GDM1 (cell line): Measurements from ENCODE around the gene ATP6V1C2.
A peak's percentile ranks its signal among the peaks of the same experiment; 100 is the strongest.
"Not testable (repeated sequence)": the region's sequence is repeated elsewhere in the genome, so short reads cannot be mapped to it uniquely, and the experiment has no call there.

Experiments used
- DNase-seq: peaks from one replicate; lab custom pipeline; 2025; lab: John Stamatoyannopoulos, UW

The ATP6V1C2 gene

GRCh38 chr2:10813163-10814138 is 92.0 kb downstream of the ATP6V1C2 start:
- not testable (repeated sequence) for DNase-seq

DNA sequence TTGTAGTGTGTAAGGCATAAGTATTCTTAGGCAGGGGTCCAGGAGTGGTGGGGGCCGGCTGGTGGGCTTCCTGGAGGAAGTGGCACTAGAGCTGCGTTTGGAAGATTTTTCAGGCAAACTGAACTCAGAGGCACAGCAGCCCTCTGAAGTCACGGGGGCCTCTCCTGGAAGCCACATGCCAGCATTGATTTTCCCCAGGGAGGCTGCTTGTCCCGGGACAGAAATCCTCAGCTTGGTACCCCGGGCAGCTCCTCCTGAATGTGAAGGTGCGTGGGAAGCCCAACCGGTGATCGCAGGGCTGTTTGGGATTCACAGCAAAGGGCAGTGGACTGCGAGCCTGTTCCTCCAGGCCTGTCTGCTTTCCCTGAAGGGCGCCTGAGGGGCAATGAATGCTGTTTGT is 92.7 kb downstream of the ATP6V1C2 start:
- DNase-seq: no peak

GRCh38 chr2:10814571-10815331 is 93.3 kb downstream of the ATP6V1C2 start:
- no peak for DNase-seq

DNA sequence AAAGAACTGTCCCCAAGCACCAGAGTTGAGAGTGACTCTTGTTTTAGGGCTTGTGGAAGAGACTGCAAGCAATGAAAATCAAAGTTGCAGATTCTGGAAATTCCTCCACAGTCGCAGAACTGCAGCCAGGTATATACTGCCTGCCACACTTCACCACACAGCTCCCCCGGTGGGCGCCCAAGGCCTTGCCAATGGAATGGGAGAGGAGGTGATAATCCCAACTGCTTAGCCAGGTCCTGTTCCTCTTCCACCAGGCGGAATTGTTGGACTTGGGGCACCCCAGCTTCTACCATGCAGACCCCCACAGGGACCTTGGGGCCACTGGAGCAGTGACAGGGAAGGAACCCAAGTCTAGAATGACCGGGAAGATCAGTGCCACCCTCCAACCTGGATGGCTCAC is 96.0 kb downstream of the ATP6V1C2 start:
- DNase-seq: no peak

GRCh38 chr2:10818305-10818704 is 96.9 kb downstream of the ATP6V1C2 start:
- DNase-seq: not testable (repeated sequence)

DNA sequence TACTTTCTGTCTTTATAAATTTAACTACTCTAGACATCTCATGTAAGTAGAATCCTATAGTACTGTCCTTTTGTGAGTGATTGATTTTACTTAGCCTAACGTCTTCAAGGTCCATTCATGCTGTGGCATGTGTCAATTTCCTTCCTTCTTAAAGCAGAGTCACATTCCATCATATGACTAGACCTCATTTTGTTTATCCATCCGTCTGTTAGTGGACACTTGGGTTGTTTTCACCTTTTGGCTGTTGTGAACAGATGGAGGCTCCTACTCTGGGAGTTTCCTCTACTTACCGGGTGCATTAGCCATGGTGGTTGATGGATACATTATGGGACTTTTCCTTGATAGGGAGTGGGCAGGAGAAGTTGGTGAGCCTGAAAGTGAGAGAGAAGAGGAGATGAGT is 97.6 kb downstream of the ATP6V1C2 start:
- no peak for DNase-seq

DNA sequence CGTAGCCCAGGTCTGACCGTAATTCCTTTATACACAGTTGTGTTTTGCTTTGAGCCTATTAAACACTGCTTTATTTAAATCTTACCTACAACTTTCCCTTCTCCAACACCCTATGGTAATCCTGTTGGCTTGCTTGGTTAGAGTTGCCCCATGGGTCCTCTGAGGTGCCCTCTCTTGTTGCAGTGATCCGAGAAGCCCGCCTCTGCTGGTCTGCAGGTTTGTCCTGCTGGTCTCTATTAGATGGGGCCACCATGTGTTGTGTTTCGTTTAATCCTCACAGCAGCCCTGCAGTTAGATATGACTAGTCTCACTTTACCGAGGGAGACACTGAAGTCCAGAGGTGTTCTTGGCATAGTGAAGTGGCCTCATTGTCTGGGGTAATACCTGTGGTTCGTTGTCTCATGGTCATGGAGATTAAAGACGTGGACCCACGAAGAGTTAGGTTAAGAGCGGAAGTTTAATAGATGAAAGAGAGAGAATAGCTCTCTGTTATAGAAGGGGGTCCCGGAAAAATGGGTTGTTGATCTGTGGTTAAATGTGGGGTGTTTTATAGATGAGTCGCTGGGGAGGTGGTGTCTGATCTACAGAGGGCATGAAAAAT is 98.4 kb downstream of the ATP6V1C2 start:
- DNase-seq: no peak

GRCh38 chr2:10820562-10820961 is 99.1 kb downstream of the ATP6V1C2 start:
- DNase-seq: no peak

DNA sequence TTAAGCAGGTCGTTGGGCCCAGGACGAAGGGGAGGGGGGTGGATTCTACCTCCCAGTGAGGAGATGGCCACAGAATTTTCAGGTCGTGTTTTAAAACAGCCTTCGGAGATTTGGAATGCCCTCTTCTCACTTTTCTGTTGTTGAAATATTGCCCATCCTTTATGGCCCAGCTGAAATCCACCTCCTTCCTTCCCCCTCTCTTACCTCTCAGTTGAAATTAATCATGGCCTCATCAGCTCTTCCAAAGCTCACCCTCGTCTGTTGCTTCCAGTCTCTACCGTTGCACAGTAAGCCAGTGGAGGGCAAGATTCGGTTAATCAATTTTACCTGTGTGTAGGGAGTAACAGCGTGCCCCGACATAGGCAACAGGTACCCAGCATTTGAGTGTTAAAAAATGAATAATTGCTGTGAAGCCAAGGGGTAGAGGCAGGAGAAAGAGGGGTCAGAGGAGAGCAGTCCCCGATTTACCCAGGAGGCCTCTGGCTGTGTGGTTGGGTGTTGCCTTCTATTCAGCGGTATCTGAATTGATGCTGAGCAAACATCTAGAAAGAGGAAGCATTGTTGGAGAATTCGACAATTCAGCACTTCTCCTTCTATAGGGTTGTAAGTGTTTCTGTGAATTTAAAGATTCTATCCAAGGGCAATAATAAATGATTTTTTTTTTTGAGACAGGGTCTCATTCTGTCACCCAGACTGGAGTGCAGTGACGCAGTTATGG is 99.7 kb downstream of the ATP6V1C2 start:
- no peak for DNase-seq

GRCh38 chr2:10824191-10824590 is 102.8 kb downstream of the ATP6V1C2 start:
- no peak for DNase-seq

- no peak for DNase-seq
Observed at GRCh38 chr2:10826026-10826425, 104.6 kb downstream of the ATP6V1C2 start.

DNA sequence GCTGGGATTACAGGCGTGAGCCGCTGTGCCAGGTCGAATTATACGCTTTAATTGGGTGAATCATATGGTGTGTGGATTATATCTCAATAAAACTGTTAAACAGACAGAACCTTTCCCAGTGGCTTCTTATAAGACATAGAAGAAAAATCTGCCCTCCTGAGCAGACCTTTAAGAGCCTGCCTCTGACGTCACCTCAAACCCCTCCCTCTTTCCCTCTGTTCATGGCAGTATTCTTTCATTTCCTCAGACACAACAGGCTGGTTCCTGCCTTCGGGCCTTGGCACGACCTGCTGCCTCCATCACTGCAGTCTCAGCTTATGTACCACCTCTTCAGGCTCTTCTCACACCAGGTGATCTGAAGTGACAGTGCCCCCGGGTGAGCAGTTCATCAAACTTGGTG is 105.2 kb downstream of the ATP6V1C2 start:
- no peak for DNase-seq

- no peak for DNase-seq
Observed at GRCh38 chr2:10828346-10828745, 106.9 kb downstream of the ATP6V1C2 start.

DNA sequence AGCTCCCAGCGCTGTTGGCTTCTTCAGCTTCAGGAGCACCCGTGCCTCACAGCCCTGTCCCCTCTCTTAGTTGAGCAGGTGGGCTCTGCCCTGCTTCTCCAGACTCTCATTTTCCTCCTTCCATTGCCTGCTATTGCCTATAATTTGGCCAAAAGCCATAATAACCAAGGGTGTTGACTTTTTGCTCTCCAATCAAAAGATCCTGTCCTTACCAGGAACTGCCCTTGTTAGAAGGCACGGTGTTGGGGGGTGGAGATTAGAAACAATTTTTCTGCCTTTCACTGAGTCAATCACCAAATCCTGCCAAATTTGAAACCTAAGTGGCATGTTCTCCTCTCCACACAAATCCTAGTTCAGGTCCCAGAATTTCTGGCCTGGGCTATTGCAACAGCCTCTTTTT is 107.9 kb downstream of the ATP6V1C2 start:
- no peak for DNase-seq

GRCh38 chr2:10830203-10830602 is 108.8 kb downstream of the ATP6V1C2 start:
- DNase-seq: no peak

DNA sequence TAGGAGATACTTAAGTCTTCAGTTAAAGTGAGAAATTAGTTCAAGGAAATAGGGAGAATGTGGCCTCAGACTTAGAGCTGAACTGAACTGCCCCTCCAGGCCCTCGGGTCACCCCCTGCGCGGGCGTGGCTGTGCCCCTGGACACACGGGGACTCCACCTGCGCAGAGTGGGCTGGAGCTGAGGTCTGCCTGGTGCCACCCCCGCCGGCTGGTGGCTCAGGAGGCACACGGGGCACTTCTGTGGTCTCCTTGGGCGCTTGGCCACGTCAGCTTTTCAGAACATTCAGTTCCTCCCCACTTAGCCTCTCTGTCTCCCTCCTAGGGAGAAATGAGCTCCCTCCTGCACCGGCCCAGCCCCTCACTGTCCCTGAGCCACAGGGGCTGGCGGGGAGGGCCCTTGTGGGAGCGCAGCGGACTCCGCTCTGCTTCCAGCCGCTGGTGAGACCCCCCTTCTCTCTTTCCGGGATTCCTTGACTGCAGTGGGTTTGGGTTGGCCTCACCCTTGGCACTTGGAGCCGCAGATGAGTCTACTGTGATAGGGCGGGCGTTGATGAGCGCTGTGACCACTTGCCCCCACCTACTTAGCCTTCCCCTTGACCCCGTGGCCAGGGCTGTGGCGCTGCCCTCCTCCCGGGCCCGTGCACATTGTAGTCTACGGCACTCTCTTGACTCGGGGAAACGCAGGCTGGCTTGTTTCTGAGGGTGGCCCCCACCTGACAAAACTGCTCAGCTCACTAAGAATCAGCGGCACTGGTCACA is 109.4 kb downstream of the ATP6V1C2 start:
- no peak for DNase-seq

GRCh38 chr2:10831400-10831985 is 110.1 kb downstream of the ATP6V1C2 start:
- DNase-seq: no peak

DNA sequence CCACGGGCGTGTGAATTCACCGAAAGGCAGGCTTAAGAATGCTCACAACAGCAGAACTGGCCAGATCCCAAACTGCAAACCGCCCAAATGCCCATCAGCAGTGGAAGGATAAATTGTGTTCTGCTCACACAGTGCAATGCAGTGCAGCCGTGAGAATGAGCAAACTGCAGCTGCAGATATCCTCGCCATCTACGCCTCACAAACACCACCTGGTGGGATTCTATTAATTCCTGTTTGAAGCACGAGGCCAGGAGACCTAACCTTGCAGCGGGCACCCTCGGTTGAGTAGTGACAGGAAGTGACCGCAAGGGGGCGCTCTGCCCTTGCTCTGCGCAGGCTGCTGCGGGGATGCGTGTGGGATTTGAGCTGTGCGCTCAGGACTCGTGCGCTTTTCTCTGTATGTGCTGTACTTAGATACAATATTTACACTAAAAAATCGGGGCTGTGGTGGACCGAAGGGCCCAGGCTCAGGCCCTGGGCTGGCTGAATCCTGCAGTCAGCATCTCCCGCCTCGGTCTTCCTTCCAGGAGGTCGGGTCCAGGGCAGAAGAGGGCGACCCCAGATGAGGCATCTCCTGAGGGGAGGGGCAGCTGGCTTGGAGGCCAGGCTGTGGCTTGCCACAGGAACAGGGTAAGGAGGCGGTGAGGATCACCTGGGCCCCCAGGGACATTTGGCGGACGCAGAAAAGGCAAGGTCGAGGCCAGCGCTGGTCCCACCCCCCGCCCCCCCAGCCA is 110.9 kb downstream of the ATP6V1C2 start:
- peak; percentile 45 for DNase-seq

DNA sequence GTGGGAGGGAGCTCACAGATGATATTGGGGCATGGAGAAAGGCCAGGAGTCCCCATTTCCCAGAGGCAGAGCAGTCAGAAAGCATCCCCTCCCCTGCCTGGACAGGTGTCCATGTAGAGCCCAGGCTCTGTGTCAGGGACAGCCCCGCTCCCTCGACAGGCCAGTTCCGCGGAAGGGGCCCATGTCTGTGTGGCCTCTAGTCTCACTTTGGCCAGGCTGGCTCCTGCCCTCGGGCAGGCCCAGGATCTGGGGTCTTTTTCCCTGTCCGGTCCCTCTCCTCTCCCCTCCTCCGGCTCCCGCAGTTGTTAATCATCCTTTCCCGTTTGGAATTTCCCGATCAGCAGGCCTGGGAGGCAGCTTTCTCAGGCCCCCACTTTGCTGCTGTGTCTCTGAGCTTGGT is 111.6 kb downstream of the ATP6V1C2 start:
- no peak for DNase-seq

- DNase-seq: no peak
Observed at GRCh38 chr2:10834068-10834655, 112.7 kb downstream of the ATP6V1C2 start.
